GM15510 (cell line): ENCODE results near the gene PLPPR1.

Experiments
- POLR2A ChIP-seq: IDR thresholded peaks from 3 replicates; pipeline ENCODE4 v1.6.1; 2011; ENCODE audit warnings: borderline replicate concordance; ENCODE audit not compliant: insufficient read length; ENCODE audit errors: extremely low read depth

The PLPPR1 gene

DNA sequence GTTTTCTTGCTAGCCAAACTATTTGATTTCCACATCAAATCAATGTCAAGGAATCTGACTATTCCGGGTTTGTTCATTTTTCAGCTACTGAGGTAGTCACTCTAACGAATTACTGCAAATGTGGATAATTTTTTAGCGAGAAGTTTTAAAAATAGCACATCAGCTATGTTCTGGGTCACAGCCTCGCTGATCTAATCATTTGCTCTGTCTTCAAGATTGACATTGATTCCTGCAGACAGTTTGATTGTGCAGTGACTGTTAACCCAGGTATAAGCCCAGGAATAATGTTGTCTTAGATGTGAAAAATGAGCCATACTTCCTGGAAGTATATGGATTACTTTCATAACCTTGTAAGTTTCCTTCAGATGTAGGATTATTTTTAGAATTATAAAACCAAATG is 181.1 kb downstream of the PLPPR1 start:
- no peak for TF ChIP-seq POLR2A

DNA sequence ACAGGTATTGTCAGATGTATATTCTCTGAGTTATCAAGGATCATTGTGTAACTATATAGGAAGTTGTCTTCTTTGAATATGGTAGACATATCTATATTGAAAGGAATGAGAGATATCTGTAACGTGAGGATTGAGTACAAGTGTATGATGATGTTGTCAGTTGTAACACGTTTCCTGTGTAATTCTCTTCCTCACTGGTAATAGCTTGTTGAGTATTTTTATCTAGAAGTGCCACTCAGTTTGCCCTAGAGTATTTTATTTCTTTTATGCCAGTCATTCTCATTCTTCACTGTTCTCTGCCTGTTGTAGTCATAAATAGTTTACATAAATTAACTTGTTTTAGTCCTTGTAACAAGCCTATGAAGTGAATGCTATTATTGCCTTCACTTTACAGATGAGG is 184.1 kb downstream of the PLPPR1 start:
- TF ChIP-seq POLR2A = no peak

DNA sequence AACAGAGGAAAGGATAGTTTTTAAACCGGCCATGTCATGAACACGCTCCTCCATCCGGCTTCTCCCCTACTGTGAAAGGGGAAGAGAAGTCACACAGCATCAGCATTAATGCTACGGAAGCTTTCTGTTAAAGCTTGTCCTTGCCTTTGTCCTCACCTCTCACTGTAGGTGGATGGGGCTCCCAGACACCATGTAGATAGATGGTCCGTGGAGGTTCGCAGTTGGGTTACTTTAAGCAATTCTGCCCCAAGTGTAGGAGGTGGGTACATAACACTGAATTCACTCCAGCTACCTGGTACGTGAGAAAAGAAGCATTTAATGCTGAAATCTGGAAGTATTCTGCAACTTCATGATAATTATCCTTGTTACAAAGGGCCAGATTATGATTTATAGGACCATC is 190.5 kb downstream of the PLPPR1 start:
- no peak for TF ChIP-seq POLR2A

DNA sequence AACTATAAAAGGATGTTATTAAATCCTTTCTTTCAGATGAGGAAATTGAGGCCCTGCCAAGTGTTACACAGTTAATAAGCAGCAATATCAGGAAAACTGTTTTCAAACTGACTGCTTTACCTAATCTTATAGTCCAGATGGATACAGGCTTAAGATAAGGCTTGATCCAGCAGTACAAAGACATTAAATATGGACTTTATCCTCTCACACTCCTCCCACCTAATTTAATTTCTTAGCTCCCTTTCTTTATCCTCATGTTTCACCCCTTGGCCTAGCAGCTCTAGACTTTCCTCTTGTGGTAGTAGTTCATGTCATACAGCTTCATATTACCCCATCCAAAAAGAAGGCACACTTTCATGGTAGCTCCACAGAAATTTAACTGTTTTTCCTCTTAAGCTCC is 191.8 kb downstream of the PLPPR1 start:
- TF ChIP-seq POLR2A = no peak

DNA sequence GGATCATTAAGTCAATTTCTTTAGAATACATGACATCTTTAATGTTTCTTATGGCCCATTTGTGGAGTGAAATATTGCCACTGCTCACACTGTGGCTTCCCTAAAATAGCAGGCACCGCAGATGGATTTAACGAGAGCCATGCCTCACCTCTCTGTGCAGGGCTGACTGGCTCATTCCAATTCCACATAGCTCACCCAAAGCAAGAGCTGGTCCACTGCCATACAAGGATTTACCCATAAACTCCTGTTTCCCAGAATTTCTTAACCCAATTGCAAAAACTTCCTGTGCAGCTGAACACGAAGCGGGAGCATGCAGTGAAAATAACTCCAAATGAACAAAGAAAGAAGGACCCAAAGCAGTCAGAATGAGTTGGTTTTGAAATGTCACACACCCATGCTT is 196.7 kb downstream of the PLPPR1 start:
- TF ChIP-seq POLR2A = no peak

DNA sequence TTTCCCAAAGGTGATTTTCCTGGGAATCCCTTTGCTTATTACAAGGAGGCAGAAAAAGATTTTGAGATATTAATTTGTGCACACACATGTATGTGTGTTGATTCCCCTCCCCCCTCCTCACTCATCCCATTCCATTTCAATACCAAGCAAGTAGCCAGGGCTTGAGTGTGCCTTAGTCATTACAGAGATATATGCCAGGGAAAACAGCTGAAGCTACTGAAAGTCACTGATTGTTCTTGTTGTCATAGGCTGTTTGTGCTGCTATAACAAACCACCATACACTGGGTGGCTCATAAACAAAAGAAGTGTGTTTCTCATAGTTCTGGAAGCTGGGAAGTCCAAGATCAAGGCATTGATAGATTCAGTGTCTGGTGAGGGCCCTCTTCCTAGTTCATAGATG is 197.6 kb downstream of the PLPPR1 start:
- TF ChIP-seq POLR2A = no peak

DNA sequence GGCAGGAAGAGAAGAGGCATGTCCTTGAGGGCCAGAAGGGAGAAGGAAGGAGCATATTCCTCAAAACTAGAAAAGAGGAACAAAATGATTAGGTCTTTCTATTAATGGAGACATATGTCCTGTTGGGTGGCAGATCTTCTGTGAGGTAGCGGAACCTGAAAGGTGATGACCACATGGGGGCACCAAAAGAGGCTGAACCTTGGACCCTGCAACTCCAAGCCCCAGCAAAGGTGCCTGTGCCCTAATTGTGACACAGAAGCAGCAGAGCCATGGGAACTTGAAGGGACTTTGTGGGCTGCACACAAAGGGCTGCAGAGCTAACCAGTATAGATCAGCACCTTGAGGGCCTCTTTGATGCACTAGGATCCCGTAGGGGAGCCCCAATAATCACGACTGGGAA is 198.3 kb downstream of the PLPPR1 start:
- no peak for TF ChIP-seq POLR2A

DNA sequence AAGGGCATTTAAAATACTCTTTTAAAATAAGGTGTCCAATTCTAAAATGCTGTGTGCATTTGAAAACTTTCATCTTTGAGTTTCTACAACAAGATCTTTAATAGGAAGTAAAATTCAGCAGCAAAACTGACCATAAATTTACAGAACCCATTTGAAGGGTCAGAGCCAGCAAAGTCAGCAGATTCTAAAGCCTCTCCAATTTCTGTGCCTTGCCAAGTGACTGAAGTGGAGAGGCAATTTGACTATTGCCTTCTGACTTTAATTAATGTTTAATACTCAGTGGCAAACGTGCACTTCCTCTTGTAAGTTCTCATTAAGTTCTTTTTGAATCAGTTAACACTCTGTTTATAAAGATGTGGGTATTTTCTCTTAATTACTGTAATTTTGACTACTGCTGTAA is 201.1 kb downstream of the PLPPR1 start:
- TF ChIP-seq POLR2A = no peak

DNA sequence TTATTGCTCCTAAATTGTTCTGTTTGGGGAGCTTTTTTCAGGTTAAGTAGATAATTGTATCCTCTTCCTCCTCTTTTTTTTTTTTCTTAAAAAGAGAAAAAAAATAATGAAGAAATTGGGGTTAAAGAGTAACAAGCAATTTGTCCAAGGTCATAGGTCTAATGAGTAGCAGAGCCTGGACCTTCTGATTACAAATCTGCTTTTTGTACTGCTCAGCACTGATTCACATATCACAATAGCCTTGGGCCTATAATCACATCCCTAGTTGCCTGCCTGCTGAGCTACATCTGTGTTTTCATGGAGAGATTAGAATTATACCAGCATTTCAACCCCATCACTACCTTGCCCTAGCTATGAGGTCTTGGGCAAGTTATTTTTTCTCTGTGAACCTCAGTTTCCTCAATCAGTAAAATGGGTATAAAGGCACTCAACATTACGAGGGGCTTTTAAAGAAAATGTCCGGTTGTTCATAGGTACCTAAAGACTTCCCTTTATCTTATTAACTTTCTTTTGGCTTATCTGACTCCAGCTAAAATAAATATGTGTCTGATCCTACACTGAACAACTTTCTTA is 204.0 kb downstream of the PLPPR1 start:
- no peak for TF ChIP-seq POLR2A

DNA sequence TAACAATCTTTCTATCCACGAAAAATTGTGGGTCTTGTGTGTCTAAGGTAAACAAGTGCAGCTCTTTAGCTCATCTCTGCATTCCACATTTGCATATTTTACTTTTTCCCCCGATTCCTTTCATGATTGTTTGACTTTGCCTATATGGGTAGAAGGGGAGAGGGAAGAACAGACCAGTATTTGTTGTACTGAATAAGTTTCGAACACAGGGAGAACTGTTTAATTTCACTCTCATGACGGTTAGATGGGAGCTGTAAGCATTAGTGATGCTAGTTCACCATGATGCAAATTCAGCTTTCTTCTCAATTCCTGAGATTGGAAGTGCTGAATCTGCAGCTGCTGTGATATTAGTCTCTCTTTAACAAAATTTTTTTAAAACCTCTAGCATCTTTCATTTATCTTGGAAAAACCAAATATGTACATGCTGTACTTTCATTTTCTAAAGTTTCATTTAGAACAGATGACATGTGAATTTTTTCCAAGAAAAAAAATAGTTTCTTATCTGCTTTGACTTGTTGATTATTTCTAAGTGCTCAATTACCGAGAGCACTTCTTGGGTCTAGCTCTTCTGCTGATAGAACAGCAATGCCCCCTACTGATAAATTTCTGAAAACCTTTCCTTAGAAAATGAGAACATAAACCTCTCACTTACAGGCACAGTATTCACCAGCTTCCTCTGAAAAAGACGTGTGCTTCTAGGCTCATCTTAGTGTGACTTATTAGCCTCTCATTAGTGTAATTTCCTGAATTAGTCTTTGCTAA is 206.8 kb downstream of the PLPPR1 start:
- TF ChIP-seq POLR2A = no peak

DNA sequence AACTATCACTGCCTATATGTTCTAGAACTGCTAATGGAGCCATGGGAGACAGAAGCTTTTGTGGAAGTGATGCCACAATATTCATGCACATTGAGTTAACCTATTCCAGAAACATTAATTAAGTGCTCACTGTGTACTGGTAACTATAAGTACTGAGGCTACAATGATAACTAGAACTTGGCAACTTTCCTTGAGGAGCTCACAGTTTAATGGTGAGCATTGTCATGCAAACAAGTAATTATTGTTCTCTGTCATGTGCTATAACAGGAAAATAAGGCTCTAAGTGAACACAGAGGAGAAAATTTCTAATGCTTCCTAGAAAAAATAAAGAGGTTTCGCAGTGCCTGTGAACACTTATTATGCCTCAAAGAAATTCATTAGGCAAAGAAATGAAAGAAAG is 214.1 kb downstream of the PLPPR1 start:
- no peak for TF ChIP-seq POLR2A

DNA sequence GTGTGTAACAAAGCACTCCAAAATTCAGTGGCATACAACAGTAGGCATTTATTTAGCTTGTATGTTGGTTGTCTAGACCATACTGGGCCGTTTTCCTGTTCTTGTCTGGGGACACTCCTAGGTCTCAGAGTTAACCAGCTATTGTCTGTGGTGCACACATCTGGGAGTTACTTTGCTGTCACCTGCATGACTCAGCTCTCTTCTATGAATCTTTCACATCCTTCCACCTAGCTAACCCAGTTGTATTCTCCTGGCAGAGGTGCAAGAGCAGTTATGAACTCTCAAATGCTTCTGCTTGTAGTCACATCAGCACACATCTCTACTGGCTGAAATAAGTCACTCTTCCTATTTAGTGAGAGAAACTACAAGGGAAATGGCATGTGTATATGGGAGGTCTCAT is 218.2 kb downstream of the PLPPR1 start:
- no peak for TF ChIP-seq POLR2A

DNA sequence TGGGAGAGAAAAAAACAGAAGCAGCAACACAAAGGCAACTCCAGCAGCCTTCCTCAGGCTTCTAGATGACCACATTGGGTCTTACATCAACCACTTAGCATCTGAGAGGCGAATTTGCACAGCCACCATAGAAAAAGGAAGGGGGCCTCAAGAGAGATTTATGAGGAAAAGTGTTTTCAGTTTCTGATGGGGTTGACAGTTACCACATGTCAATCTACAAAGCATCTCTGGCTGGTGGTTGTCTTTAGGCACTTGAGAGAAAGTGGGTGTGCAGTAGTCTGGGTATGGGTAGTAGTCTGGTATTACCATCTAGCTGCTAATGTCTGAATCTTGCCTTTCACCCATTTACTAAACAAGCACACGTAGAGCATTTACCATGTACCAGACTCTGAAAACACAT is 218.8 kb downstream of the PLPPR1 start:
- no peak for TF ChIP-seq POLR2A

DNA sequence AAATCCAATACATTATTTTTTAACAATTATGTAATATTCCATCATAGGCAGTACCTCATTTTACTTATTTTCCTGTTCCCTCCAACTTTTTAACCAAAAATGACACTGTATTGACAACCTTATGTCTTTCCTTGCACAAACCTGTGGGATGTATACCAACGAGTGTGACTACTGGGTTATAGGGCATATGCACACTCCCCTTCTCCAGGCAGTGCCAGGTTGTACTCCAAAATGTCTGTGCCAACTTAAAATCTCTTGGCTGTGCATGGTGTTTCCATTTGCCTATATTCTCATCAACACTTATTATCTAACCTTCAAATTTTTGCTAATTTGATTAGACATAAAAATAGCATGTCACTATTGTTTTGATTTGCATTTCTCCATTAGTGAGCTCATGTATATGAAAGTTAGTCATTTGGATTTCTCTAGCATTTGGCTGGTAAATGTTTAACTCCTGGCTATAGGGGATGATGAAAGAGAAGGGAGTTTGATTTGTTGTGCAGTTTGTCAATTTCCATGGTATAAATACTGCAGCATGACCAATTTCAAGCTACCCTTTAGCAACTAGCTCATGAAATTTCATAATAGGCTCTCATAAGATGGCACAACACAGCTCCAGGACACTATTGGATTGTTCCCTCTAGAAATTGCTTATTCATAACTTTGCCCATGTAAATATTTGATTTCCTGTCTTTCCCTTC is 226.4 kb downstream of the PLPPR1 start:
- no peak for TF ChIP-seq POLR2A

DNA sequence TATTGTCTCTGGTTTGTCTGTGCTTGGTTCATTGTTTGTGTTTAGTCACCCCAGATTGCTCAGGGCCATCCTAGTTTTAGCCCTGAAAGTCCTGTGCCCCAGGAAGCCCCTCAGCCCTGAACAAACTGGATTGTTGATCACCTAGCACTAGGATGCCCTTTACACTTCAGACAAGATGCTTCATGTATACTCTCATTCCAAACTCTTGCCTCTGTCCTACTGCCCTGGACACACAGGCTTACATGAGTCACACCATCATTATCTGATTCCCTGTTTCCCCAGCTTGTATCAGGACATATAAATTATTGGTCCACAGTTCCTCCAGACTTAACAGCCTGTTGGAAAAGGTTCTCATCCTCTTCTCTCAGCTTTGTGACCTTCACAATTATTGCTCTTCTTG is 236.2 kb downstream of the PLPPR1 start:
- TF ChIP-seq POLR2A = no peak

DNA sequence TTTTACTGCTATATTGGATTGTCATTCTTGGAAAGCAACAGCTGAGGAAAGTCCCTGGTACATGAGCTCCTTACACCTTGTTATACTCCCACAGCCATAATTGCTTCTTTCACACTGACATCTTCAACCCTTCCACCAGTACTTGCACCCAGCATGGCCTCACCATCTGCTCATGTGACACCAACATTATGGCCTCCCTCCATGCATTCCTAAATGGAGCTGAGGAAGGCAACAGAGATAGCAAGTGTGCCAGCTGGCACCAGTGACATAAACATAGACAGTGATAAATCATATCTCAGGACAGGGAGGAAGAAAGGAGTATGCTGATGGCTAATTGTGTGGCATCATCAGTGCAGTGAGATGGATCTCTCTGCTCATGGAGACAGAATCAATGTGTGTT is 236.7 kb downstream of the PLPPR1 start:
- TF ChIP-seq POLR2A = no peak
